GM18951 (cell line): ENCODE results near the gene DAB2IP.

Source experiments
- POLR2A ChIP-seq: IDR thresholded peaks from 4 replicates; pipeline ENCODE4 v1.6.1; 2011; ENCODE audit warnings: mild to moderate bottlenecking; ENCODE audit not compliant: insufficient read length, insufficient read depth; ENCODE audit errors: extremely low read depth
- in situ Hi-C: fragments of 300-500 bp; cut with MboI; formaldehyde crosslinking; loops from one replicate; pipeline ENCODE4 v1.12.0; 2022; ENCODE audit warnings: low sequenced_read_pairs, mixed read lengths, inconsistent platforms; ENCODE audit not compliant: unreplicated experiment

DAB2IP gene

GRCh38 chr9:121691890-121692289 lies 40.5 kb downstream of the DAB2IP start:
- TF ChIP-seq POLR2A: no peak
- in situ Hi-C loops: no loop called here

DNA sequence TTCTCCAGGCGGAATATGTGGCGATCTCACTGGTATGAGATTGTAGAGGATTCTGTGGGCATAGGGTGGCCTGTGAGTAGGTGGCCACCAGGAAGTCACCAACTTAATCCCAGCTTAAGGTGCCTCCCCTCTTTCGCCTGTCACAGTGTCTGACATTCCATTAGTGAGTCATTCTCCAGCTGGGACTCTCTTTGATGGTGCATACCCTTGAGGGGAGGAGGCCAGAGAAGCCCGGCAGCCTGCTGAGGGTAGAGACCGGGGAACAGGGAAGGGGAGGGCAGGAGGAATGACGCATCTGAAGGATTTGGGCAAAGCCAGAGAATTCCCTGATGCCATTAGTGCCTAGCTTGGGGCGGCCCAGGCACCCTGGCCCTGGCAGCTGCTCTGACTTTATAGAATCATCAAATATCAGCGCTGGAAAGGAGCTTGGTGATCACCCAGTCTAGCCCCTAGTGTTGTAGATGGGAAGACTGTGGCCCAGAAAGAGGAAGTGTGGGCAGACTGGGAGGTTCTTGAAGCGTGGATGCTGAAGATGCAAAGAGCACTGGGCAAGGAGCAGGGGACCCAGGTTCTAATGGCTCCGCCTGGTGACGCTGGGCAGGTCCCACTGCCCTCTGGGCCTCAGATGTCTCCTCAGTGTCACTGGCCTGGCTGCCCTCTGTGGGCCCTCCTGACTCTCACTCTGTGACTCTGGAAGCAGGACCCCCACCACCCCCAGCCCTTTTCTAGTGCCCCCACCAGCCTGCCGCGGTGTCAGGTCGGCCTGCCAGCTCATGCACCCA lies 41.4 kb downstream of the DAB2IP start:
- TF ChIP-seq POLR2A: no peak
- in situ Hi-C loops: no loop called here

GRCh38 chr9:121693388-121693670 lies 41.9 kb downstream of the DAB2IP start:
- in situ Hi-C loops: no loop called here

DNA sequence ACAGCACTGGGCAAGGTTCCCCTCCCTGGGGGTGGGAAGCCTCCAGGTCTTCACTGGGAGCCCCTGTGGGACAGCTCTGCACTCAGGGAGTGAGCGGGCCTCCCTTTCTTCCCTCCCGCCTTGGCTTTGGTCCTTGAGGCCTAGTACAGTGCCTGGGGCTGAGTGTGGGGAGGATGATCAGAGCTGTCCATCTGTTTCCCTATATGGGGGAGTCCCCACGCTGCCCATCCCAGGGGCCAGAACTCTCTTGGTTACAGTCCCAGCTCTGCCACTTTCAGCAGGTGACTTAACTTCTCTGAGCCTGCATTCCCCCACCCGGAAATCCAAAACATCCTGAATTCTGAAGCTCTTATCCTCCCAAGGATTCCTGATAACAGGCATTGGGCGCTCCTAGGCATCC lies 42.6 kb downstream of the DAB2IP start:
- in situ Hi-C loops: no loop called here
- TF ChIP-seq POLR2A: no peak

More at GRCh38 chr9:121693388-121693670, 41.9 kb downstream of the DAB2IP start:
- TF ChIP-seq POLR2A: no peak

GRCh38 chr9:121694600-121694999 lies 43.2 kb downstream of the DAB2IP start:
- in situ Hi-C loops: no loop called here
- no peak for TF ChIP-seq POLR2A

GRCh38 chr9:121696930-121697329 lies 45.5 kb downstream of the DAB2IP start:
- in situ Hi-C loops: no loop called here
- no peak for TF ChIP-seq POLR2A

DNA sequence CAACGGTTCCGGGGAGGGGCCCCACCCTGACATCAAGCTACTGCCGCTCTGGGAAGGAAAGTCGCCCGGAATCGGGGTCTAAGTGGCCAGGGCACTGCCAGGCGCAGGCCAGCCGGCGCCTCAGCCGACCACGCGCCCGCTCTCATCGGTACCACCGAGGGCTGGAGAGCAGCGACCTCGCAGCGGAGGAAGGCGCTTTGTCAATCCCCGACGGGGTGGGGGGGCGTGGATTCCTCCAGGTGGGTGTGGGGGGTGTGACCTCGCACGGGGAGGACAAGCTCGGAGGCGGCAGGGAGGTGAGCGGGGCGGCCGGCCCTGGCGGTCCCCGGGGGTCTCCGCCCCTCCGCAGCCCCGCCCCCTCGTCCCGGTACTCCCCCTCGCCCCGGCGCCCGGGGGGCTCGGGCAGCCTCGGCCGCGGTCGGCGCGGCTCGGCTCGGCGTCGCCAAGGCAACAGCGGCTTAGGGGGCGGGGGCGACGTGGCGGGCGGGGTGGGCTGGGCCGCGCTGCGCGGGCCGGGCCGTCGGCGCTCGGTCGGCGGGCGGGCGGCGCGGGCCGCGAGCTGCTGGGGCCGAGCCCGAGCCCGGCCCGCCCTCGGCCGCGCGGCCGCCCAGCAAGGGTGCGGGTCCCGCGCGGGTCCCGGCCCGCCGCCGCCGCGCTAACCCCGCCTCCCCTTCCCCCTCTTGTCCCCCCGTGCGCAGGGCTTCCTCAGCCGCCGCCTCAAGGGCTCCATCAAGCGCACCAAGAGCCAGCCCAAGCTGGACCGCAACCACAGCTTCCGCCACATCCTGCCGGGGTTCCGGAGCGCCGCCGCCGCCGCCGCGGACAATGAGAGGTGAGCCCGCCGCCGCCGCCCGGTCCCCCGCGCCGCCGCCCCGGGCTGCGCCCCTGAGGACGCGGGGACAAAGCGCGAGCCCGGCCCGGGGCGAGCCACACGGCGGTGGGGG lies 47.5 kb downstream of the DAB2IP start:
- TF ChIP-seq POLR2A: no peak
- in situ Hi-C loops: no loop called here

DNA sequence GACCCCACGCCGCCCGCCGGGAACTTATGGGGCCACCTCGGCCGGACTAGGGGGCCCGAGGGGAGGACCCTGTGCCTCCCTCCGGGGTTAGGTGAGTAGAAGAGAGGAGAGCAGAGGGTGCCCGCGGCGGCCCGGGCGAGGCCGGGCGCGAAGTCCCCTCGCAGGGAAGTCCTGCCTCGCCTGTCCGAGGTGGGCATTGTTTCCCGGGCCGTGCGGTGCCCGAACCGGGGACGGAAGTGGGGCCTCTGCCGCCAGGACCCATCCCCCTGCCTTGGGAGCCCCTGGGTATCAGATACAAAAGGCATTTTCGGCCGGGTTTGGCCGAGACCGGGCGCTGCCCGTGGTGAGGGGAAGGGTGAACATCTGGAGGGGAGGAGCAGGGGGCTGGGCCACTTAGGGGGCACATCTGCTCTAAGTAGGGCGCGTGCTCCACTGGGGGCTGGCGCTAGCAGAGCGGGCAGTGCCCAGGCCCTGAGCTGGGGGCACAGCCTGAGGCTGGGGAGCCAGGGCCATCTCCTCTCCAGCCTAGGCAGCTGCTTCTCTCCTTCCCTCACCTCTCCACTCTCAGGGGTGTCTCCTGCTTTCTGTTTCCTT lies 48.2 kb downstream of the DAB2IP start:
- in situ Hi-C loops: no loop called here
- TF ChIP-seq POLR2A: no peak

GRCh38 chr9:121700165-121700831 lies 48.9 kb downstream of the DAB2IP start:
- no peak for TF ChIP-seq POLR2A
- in situ Hi-C loops: no loop called here

GRCh38 chr9:121700832-121701419 lies 49.5 kb downstream of the DAB2IP start:
- TF ChIP-seq POLR2A: no peak
- in situ Hi-C loops: no loop called here

DNA sequence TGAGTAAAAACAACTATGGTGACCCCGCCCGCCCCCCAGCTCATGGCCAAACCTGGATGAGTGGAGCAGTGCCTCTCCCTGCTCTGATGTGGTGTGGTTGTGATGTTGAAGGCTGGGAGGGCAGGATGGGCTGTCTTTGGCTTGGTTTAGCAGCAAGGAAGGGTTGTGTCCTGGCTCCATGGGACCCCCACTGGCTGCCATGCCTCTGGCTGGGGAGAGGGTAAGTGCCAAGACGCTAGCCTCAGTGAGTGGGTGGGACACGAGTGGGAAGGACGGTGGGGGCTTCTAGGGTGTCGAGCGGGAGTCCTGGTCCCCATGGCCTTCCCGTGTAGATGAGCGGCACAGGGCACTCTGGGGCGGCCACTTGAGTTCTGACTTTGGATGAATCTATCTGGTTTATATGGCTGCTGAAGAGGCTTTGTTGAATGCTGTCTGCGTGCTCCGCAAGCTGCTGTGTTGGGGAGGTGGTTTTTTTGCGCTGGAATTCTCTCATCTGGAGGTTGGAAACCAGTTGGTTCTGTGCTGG lies 50.4 kb downstream of the DAB2IP start:
- in situ Hi-C loops: no loop called here
- TF ChIP-seq POLR2A: no peak

GRCh38 chr9:121703014-121703734 lies 51.7 kb downstream of the DAB2IP start:
- in situ Hi-C loops: no loop called here
- TF ChIP-seq POLR2A: no peak
